ENCODE results near the gene BAK1.
"Not testable (repeated sequence)": the region's sequence is repeated elsewhere in the genome, so short reads cannot be mapped to it uniquely, and the experiment has no call there.

GRCh38 chr6:33533163-33533869 lies 46.8 kb downstream of the BAK1 start:
- TF ChIP-seq EZH2 (IDR thresholded peaks at IDR 0.05; ENCODE audit: low read length, missing control alignments) = not testable (repeated sequence)
- TF ChIP-seq, protein P1, sequence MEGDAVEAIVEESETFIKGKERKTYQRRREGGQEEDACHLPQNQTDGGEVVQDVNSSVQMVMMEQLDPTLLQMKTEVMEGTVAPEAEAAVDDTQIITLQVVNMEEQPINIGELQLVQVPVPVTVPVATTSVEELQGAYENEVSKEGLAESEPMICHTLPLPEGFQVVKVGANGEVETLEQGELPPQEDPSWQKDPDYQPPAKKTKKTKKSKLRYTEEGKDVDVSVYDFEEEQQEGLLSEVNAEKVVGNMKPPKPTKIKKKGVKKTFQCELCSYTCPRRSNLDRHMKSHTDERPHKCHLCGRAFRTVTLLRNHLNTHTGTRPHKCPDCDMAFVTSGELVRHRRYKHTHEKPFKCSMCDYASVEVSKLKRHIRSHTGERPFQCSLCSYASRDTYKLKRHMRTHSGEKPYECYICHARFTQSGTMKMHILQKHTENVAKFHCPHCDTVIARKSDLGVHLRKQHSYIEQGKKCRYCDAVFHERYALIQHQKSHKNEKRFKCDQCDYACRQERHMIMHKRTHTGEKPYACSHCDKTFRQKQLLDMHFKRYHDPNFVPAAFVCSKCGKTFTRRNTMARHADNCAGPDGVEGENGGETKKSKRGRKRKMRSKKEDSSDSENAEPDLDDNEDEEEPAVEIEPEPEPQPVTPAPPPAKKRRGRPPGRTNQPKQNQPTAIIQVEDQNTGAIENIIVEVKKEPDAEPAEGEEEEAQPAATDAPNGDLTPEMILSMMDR (conservative IDR thresholded peaks at IDR 0.05 in 1 of 2, IDR thresholded peaks at IDR 0.05 in 1 of 2; ENCODE audit: low read depth in 1 of 2, low read length in 2 of 2) = not testable (repeated sequence)
